Right lobe of liver (tissue), 4 donors: Measurements from ENCODE around the gene EFCAB12.

ENCODE experiments used
- POLR2A ChIP-seq: fragments of 450-650 bp; IDR thresholded peaks from one replicate; pipeline ENCODE4 v1.6.1; 2017; ENCODE audit warnings: antibody characterized with exemption, mild to moderate bottlenecking
- TF ChIP-seq, protein P1 (sequence below), 4 donors: fragments of 200-600 bp in 3 of 4; fragments of 450-650 bp in 1 of 4; IDR thresholded peaks; one replicate each; pipeline versions ENCODE4 v1.5.1 to v1.8.0; 2016 to 2022; ENCODE audit warnings: antibody characterized with exemption in 4 of 4, mild to moderate bottlenecking in 2 of 4
- donor health status: DM: no; HTN: no; CAD: no.
- donor health status: DM: no; HTN: no; CAD: no.
- donor health status: DM: no; HTN: yes; CAD: no.

- TF ChIP-seq, protein P1, sequence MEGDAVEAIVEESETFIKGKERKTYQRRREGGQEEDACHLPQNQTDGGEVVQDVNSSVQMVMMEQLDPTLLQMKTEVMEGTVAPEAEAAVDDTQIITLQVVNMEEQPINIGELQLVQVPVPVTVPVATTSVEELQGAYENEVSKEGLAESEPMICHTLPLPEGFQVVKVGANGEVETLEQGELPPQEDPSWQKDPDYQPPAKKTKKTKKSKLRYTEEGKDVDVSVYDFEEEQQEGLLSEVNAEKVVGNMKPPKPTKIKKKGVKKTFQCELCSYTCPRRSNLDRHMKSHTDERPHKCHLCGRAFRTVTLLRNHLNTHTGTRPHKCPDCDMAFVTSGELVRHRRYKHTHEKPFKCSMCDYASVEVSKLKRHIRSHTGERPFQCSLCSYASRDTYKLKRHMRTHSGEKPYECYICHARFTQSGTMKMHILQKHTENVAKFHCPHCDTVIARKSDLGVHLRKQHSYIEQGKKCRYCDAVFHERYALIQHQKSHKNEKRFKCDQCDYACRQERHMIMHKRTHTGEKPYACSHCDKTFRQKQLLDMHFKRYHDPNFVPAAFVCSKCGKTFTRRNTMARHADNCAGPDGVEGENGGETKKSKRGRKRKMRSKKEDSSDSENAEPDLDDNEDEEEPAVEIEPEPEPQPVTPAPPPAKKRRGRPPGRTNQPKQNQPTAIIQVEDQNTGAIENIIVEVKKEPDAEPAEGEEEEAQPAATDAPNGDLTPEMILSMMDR (IDR thresholded peaks at IDR 0.05): no peak
- no peak for TF ChIP-seq POLR2A
These were observed 35.3 kb upstream of the EFCAB12 start for GRCh38 chr3:129463716-129464115.
